Cardiac atrium fibroblast (primary cell): ENCODE measurements around the gene POLR3H. TPM values are rescaled to one million over a fixed set of nuclear protein-coding genes. Genes with fewer than 3 reads are reported as not detected.

Experiments used
- total RNA-seq: library from RNA; depleted of rRNA; stranded (reverse); fragments of >200 nt; gene quantifications from 2 replicates; pipeline ENCODE4 v1.2.3, GENCODE V29; 2015

Gene POLR3H, protein sequence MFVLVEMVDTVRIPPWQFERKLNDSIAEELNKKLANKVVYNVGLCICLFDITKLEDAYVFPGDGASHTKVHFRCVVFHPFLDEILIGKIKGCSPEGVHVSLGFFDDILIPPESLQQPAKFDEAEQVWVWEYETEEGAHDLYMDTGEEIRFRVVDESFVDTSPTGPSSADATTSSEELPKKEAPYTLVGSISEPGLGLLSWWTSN
- total RNA-seq = 16.5 and 17.5 TPM in 2 replicates

DNA sequence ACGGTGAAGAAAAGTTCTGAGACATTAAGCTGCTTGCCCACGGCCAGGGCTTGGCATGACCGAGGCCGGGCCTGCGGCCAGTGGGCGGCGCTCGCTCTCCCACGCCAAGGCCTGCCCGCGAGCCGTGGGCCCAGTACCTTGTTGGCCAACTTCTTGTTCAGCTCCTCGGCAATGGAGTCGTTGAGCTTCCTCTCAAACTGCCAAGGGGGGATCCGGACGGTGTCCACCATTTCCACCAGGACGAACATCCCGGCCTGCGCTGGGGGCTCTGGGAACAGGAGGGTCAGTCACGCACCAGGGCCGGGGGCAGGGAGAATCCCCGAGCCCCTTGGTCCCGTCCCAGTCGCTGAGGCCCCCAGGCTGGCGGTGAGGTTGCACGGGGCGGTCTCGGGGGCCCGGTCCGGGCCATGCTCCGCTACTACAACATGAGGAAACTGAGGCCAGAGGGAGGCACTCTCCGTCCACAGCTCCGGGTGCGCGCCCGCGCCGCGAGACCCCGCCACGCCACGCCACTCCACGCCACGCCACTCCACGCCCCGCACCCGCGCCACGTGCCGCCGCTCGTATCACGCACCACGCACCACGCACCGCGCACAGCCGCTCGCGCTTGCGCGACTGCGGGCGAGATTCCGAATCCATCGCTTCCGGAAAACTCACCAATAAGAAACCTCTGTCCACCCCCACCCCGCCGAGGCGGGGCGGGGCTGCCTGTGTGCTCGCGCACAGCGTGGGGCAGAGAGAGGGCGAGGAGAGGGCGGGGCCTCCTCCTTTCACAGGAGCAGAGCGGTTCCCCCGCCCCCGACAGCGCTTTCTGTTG is at the start of gene POLR3H:
POLR3H (minus strand) TSS at position 617 of the 817 bp plus-strand sequence; CDS start at position 248, 369 bp downstream.

DNA sequence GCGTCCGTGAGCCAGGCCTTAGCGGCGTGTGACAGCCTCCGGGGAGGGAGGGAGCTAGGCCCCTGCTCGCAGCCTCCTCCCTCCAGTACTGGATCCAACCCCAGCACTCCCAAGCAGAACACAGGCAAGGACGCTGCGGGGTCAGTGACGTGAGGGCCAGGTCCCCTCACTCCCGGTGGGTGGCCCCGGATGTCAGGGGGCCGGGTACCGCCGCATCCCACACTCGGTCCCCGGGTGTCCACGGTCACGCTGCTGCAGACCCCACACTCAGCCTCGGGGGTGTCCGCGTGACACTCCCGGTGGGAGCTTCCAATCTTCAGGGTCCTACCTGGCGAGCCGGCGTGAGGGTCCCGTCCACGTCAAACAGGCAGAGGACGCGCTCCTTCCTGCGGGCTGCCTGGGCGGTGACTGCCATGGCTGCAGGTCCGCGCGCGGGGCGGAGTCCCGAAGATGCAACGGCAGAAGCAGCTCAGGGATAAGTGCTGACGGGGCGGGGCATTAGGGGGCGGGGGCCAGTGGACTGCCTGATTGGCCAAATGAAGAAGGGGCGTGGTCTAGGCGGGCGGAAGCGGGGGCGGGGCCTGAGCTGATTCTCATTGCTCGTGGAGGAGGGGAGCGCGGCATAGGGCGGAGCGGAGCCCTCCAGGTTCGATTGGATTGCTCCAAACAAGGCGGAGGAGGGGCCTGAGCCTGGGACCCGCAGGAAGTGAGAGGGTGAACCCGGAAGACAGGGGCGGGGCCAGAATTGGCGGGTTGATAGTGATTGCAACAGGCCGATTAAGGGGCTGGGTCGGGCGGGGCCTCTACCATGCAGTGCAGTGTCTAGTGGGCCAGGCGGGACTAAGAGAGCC is 45.3 kb upstream of the POLR3H start, which contains the start of gene PMM1:
PMM1 (minus strand) TSS at position 450 of the 851 bp plus-strand sequence; CDS start at position 415, 35 bp downstream.

Other genes starting within 250 kb of the POLR3H start
- 41.9 and 60.9 TPM in 2 replicates for gene ZC3H7B, start 242.9 kb downstream of the POLR3H start, total RNA-seq
- 3.1 and 4.2 TPM in 2 replicates for gene TEF, start 162.5 kb downstream of the POLR3H start, total RNA-seq
- gene TOB2, start 97.7 kb downstream of the POLR3H start, total RNA-seq = 21.8 and 33.2 TPM in 2 replicates
- 35.2 and 39.5 TPM in 2 replicates for gene PHF5A, start 75.8 kb downstream of the POLR3H start, total RNA-seq
- gene ACO2, start 75.4 kb downstream of the POLR3H start, total RNA-seq = 59.6 and 74.5 TPM in 2 replicates
- gene CSDC2, start 16.5 kb upstream of the POLR3H start, total RNA-seq = 0.49 and 1.3 TPM in 2 replicates
- gene PMM1, start 45.4 kb upstream of the POLR3H start, total RNA-seq = 44.6 and 50.0 TPM in 2 replicates
- gene DESI1, start 76.6 kb upstream of the POLR3H start, total RNA-seq = 24.1 and 35.7 TPM in 2 replicates
- gene XRCC6, start 76.8 kb upstream of the POLR3H start, total RNA-seq = 219 and 247 TPM in 2 replicates
- 126 and 164 TPM in 2 replicates for gene SNU13, start 144.4 kb upstream of the POLR3H start, total RNA-seq
- gene MEI1, start 155.0 kb upstream of the POLR3H start, total RNA-seq = 1.3 and 2.0 TPM in 2 replicates